ENCODE measurements around the gene SOCS6.

DNA sequence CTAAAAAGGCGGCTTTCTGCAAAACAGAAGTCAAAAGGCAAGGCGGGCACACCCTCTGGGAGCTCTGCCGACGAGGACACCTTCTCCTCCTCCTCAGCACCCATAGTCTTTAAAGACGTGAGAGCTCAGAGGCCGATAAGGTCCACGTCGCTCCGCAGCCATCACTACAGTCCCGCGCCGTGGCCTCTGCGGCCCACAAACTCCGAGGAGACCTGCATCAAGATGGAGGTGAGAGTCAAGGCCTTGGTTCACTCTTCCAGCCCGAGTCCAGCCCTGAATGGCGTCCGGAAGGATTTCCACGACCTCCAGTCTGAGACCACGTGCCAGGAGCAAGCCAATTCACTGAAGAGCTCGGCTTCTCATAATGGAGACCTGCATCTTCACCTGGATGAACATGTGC, 36.1 kb downstream of the SOCS6 start:
- TF ChIP-seq EZH2 (IDR thresholded peaks at IDR 0.05; ENCODE audit: borderline replicate concordance, low read depth, low read length, severe bottlenecking) (no peak), POLR2AphosphoS5 (IDR thresholded peaks at IDR 0.05; ENCODE audit: insufficient read depth, low read depth, low read length) (no peak), POLR2A (IDR thresholded peaks at IDR 0.05; ENCODE audit: low read depth, low read length) (no peak), GATA2 (IDR thresholded peaks at IDR 0.05; ENCODE audit: insufficient read depth, insufficient read length, low read depth, low read length) (no peak), MYC (IDR thresholded peaks at IDR 0.05; ENCODE audit: low read depth, low read length) (no peak)
- TF ChIP-seq, protein P1, sequence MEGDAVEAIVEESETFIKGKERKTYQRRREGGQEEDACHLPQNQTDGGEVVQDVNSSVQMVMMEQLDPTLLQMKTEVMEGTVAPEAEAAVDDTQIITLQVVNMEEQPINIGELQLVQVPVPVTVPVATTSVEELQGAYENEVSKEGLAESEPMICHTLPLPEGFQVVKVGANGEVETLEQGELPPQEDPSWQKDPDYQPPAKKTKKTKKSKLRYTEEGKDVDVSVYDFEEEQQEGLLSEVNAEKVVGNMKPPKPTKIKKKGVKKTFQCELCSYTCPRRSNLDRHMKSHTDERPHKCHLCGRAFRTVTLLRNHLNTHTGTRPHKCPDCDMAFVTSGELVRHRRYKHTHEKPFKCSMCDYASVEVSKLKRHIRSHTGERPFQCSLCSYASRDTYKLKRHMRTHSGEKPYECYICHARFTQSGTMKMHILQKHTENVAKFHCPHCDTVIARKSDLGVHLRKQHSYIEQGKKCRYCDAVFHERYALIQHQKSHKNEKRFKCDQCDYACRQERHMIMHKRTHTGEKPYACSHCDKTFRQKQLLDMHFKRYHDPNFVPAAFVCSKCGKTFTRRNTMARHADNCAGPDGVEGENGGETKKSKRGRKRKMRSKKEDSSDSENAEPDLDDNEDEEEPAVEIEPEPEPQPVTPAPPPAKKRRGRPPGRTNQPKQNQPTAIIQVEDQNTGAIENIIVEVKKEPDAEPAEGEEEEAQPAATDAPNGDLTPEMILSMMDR (IDR thresholded peaks at IDR 0.05; ENCODE audit: extremely low read depth in 1 of 2, insufficient read depth in 1 of 2, low read depth in 1 of 2, low read length in 2 of 2), result no peak
- TF ChIP-seq, protein P2, sequence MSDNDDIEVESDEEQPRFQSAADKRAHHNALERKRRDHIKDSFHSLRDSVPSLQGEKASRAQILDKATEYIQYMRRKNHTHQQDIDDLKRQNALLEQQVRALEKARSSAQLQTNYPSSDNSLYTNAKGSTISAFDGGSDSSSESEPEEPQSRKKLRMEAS (IDR thresholded peaks at IDR 0.05; ENCODE audit: insufficient read depth, insufficient read length), result no peak

All from endothelial cell of umbilical vein (primary cell).